ENCODE measurements around the gene BMF.

Gene BMF

GRCh38 chr15:40114218-40114617 is 5.5 kb upstream of the BMF start:
- H3K4me3 Mint-ChIP-seq, result no peak overlapping the region
- H3K9me3 Mint-ChIP-seq, result no peaks in the 10 kb centered on the region
- no peak overlapping the region for H3K27ac Mint-ChIP-seq
- peaks cover 11% of the 10 kb centered on the region for H3K27me3 Mint-ChIP-seq
- peaks cover 24% of the 10 kb centered on the region for H3K4me1 Mint-ChIP-seq (ENCODE audit: low read depth)
- H3K36me3 Mint-ChIP-seq (ENCODE audit: low read depth), result no peaks in the 10 kb centered on the region

GRCh38 chr15:40112789-40113188 is 4.1 kb upstream of the BMF start:
- Mint-ChIP-seq H3K36me3 (ENCODE audit: low read depth) (no peaks in the 10 kb centered on the region), H3K27ac (peak overlapping the region; percentile 62), H3K27me3 (peaks cover 11% of the 10 kb centered on the region), H3K4me1 (ENCODE audit: low read depth) (peaks cover 36% of the 10 kb centered on the region), H3K9me3 (no peaks in the 10 kb centered on the region), H3K4me3 (no peak overlapping the region)

GRCh38 chr15:40111888-40112287 is 3.2 kb upstream of the BMF start:
- H3K9me3 Mint-ChIP-seq, result no peaks in the 10 kb centered on the region
- peaks cover 44% of the 10 kb centered on the region for H3K4me1 Mint-ChIP-seq (ENCODE audit: low read depth)
- H3K4me3 Mint-ChIP-seq, result no peak overlapping the region
- H3K36me3 Mint-ChIP-seq (ENCODE audit: low read depth), result no peaks in the 10 kb centered on the region
- peaks cover 11% of the 10 kb centered on the region for H3K27me3 Mint-ChIP-seq
- H3K27ac Mint-ChIP-seq, result no peak overlapping the region

GRCh38 chr15:40110866-40111550 is 2.3 kb upstream of the BMF start:
- no peak overlapping the region for H3K27ac Mint-ChIP-seq
- no peak overlapping the region for H3K4me3 Mint-ChIP-seq
- H3K27me3 Mint-ChIP-seq, result peaks cover 11% of the 10 kb centered on the region
- no peaks in the 10 kb centered on the region for H3K36me3 Mint-ChIP-seq (ENCODE audit: low read depth)
- peaks cover 48% of the 10 kb centered on the region for H3K4me1 Mint-ChIP-seq (ENCODE audit: low read depth)
- H3K9me3 Mint-ChIP-seq, result no peaks in the 10 kb centered on the region

- peak overlapping the region; percentile 36 for H3K27ac Mint-ChIP-seq
- peak overlapping the region; percentile 83 for H3K4me3 Mint-ChIP-seq
- H3K9me3 Mint-ChIP-seq, result no peaks in the 10 kb centered on the region
- peaks cover 11% of the 10 kb centered on the region for H3K27me3 Mint-ChIP-seq
- peaks cover 55% of the 10 kb centered on the region for H3K4me1 Mint-ChIP-seq (ENCODE audit: low read depth)
- H3K36me3 Mint-ChIP-seq (ENCODE audit: low read depth), result no peaks in the 10 kb centered on the region
Observed at GRCh38 chr15:40108061-40108854, 421 bp downstream of the BMF start.

- Mint-ChIP-seq H3K4me1 (ENCODE audit: low read depth) (peaks cover 64% of the 10 kb centered on the region), H3K36me3 (ENCODE audit: low read depth) (no peaks in the 10 kb centered on the region), H3K4me3 (peak overlapping the region; percentile 83), H3K27ac (peak overlapping the region; percentile 88), H3K9me3 (no peaks in the 10 kb centered on the region), H3K27me3 (peaks cover 5% of the 10 kb centered on the region)
Observed at GRCh38 chr15:40106203-40107161, 2.2 kb downstream of the BMF start.

- Mint-ChIP-seq H3K27ac (peak overlapping the region; percentile 88), H3K4me1 (ENCODE audit: low read depth) (peaks cover 72% of the 10 kb centered on the region), H3K9me3 (no peaks in the 10 kb centered on the region), H3K36me3 (ENCODE audit: low read depth) (no peaks in the 10 kb centered on the region), H3K4me3 (peak overlapping the region; percentile 83), H3K27me3 (peaks cover 5% of the 10 kb centered on the region)
Observed at GRCh38 chr15:40105517-40106202, 3.0 kb downstream of the BMF start.

- Mint-ChIP-seq H3K4me3 (peak overlapping the region; percentile 83), H3K27me3 (peaks cover 5% of the 10 kb centered on the region), H3K9me3 (no peaks in the 10 kb centered on the region), H3K4me1 (ENCODE audit: low read depth) (peaks cover 79% of the 10 kb centered on the region), H3K36me3 (ENCODE audit: low read depth) (no peaks in the 10 kb centered on the region), H3K27ac (peak overlapping the region; percentile 88)
Observed at GRCh38 chr15:40104865-40105516, 3.7 kb downstream of the BMF start.

GRCh38 chr15:40104296-40104864 is 4.3 kb downstream of the BMF start:
- Mint-ChIP-seq H3K4me3 (peak overlapping the region; percentile 83), H3K36me3 (ENCODE audit: low read depth) (no peaks in the 10 kb centered on the region), H3K27me3 (peaks cover 2% of the 10 kb centered on the region), H3K27ac (peak overlapping the region; percentile 88), H3K9me3 (no peaks in the 10 kb centered on the region), H3K4me1 (ENCODE audit: low read depth) (peaks cover 83% of the 10 kb centered on the region)

GRCh38 chr15:40103864-40104271 is 4.8 kb downstream of the BMF start:
- H3K27me3 Mint-ChIP-seq, result no peaks in the 10 kb centered on the region
- H3K4me3 Mint-ChIP-seq, result no peak overlapping the region
- no peak overlapping the region for H3K27ac Mint-ChIP-seq

GRCh38 chr15:40102897-40103858 is 5.5 kb downstream of the BMF start:
- Mint-ChIP-seq H3K27me3 (no peaks in the 10 kb centered on the region), H3K4me1 (ENCODE audit: low read depth) (peaks cover 86% of the 10 kb centered on the region), H3K4me3 (no peak overlapping the region), H3K36me3 (ENCODE audit: low read depth) (no peaks in the 10 kb centered on the region), H3K27ac (peak overlapping the region; percentile 30), H3K9me3 (no peaks in the 10 kb centered on the region)

More at GRCh38 chr15:40103864-40104271, 4.8 kb downstream of the BMF start:
- no peaks in the 10 kb centered on the region for H3K36me3 Mint-ChIP-seq (ENCODE audit: low read depth)
- H3K4me1 Mint-ChIP-seq (ENCODE audit: low read depth), result peaks cover 83% of the 10 kb centered on the region
- H3K9me3 Mint-ChIP-seq, result no peaks in the 10 kb centered on the region

- Mint-ChIP-seq H3K27ac (peak overlapping the region; percentile 74), H3K4me1 (ENCODE audit: low read depth) (peaks cover 86% of the 10 kb centered on the region)
Observed at GRCh38 chr15:40100947-40101905, 7.5 kb downstream of the BMF start.

More at GRCh38 chr15:40100947-40101905, 7.5 kb downstream of the BMF start:
- Mint-ChIP-seq H3K36me3 (ENCODE audit: low read depth) (no peaks in the 10 kb centered on the region), H3K4me3 (peak overlapping the region; percentile 48), H3K9me3 (no peaks in the 10 kb centered on the region), H3K27me3 (no peaks in the 10 kb centered on the region)
